Globus pallidus (tissue), 1 donor: ENCODE results near the gene MEI4.
"Not testable (repeated sequence)": the region's sequence is repeated elsewhere in the genome, so short reads cannot be mapped to it uniquely, and the experiment has no call there.

Source experiments
- DNase-seq: peaks from one replicate; pipeline ENCODE4 v3.0.0-alpha.2; 2015; ENCODE audit warnings: low spot score

MEI4 gene

GRCh38 chr6:77678048-77678447 is 25.2 kb downstream of the MEI4 start:
- DNase-seq: no peak

GRCh38 chr6:77683515-77683914 is 30.7 kb downstream of the MEI4 start:
- no peak for DNase-seq

- DNase-seq: no peak
Measured at GRCh38 chr6:77686931-77687330, 34.1 kb downstream of the MEI4 start.

- DNase-seq: no peak
Measured at GRCh38 chr6:77688649-77689048, 35.8 kb downstream of the MEI4 start.

- DNase-seq: not testable (repeated sequence)
Measured at GRCh38 chr6:77700095-77700494, 47.3 kb downstream of the MEI4 start.

- no peak for DNase-seq
Measured at GRCh38 chr6:77707603-77708002, 54.8 kb downstream of the MEI4 start.

GRCh38 chr6:77715588-77715987 is 62.7 kb downstream of the MEI4 start:
- DNase-seq: no peak

- DNase-seq: no peak
Measured at GRCh38 chr6:77716311-77716710, 63.5 kb downstream of the MEI4 start.

- DNase-seq: not testable (repeated sequence)
Measured at GRCh38 chr6:77736010-77736409, 83.2 kb downstream of the MEI4 start.

- DNase-seq: no peak
Measured at GRCh38 chr6:77740380-77740779, 87.5 kb downstream of the MEI4 start.

GRCh38 chr6:77752156-77752555 is 99.3 kb downstream of the MEI4 start:
- DNase-seq: not testable (repeated sequence)

- DNase-seq: no peak
Measured at GRCh38 chr6:77762386-77762785, 109.5 kb downstream of the MEI4 start.

GRCh38 chr6:77763124-77763523 is 110.3 kb downstream of the MEI4 start:
- no peak for DNase-seq

GRCh38 chr6:77764364-77764763 is 111.5 kb downstream of the MEI4 start:
- no peak for DNase-seq

- DNase-seq: no peak
Measured at GRCh38 chr6:77773157-77773822, 120.5 kb downstream of the MEI4 start.

GRCh38 chr6:77774457-77774856 is 121.6 kb downstream of the MEI4 start:
- no peak for DNase-seq

- no peak for DNase-seq
Measured at GRCh38 chr6:77776441-77776840, 123.6 kb downstream of the MEI4 start.

- DNase-seq: no peak
Measured at GRCh38 chr6:77778527-77778926, 125.7 kb downstream of the MEI4 start.

GRCh38 chr6:77786935-77787629 is 134.2 kb downstream of the MEI4 start:
- no peak for DNase-seq

- no peak for DNase-seq
Measured at GRCh38 chr6:77796824-77797809, 144.3 kb downstream of the MEI4 start.

GRCh38 chr6:77812304-77812703 is 159.5 kb downstream of the MEI4 start:
- DNase-seq: no peak

- no peak for DNase-seq
Measured at GRCh38 chr6:77813090-77813489, 160.3 kb downstream of the MEI4 start.

- no peak for DNase-seq
Measured at GRCh38 chr6:77814119-77814518, 161.3 kb downstream of the MEI4 start.
